Measurements from ENCODE around the gene CDH15.

Gene CDH15

GRCh38 chr16:89166696-89167424, 4.7 kb upstream of the CDH15 start:
- DNase-seq (ENCODE audit: low spot score) = no peak
- no peak for TF ChIP-seq CTCF (IDR thresholded peaks at IDR 0.05; ENCODE audit: extremely low read depth, insufficient read depth, missing control alignments)
- in situ Hi-C loops (cut with MboI; ENCODE audit: low pct_unique_long_range_greater_than_20kb, low sequenced_read_pairs, unreplicated experiment) = no loop called here

GRCh38 chr16:89167425-89167941, 4.1 kb upstream of the CDH15 start:
- DNase-seq (ENCODE audit: low spot score) = peak; percentile 90
- in situ Hi-C loops (cut with MboI; ENCODE audit: low pct_unique_long_range_greater_than_20kb, low sequenced_read_pairs, unreplicated experiment) = no loop called here
- TF ChIP-seq CTCF (IDR thresholded peaks at IDR 0.05; ENCODE audit: extremely low read depth, insufficient read depth, missing control alignments) = peak; percentile 95

- no peak for DNase-seq (ENCODE audit: low spot score)
- TF ChIP-seq CTCF (IDR thresholded peaks at IDR 0.05; ENCODE audit: extremely low read depth, insufficient read depth, missing control alignments) = no peak
- in situ Hi-C loops (cut with MboI; ENCODE audit: low pct_unique_long_range_greater_than_20kb, low sequenced_read_pairs, unreplicated experiment) = no loop called here
Measured at GRCh38 chr16:89168381-89169189, 3.0 kb upstream of the CDH15 start.

GRCh38 chr16:89169778-89170177, 1.8 kb upstream of the CDH15 start:
- no peak for DNase-seq (ENCODE audit: low spot score)
- in situ Hi-C loops (cut with MboI; ENCODE audit: low pct_unique_long_range_greater_than_20kb, low sequenced_read_pairs, unreplicated experiment) = no loop called here
- no peak for TF ChIP-seq CTCF (IDR thresholded peaks at IDR 0.05; ENCODE audit: extremely low read depth, insufficient read depth, missing control alignments)

- in situ Hi-C loops (cut with MboI; ENCODE audit: low pct_unique_long_range_greater_than_20kb, low sequenced_read_pairs, unreplicated experiment) = no loop called here
- DNase-seq (ENCODE audit: low spot score) = no peak
- TF ChIP-seq CTCF (IDR thresholded peaks at IDR 0.05; ENCODE audit: extremely low read depth, insufficient read depth, missing control alignments) = no peak
Measured at GRCh38 chr16:89170346-89171215, 967 bp upstream of the CDH15 start.

- no peak for DNase-seq (ENCODE audit: low spot score)
- no peak for TF ChIP-seq CTCF (IDR thresholded peaks at IDR 0.05; ENCODE audit: extremely low read depth, insufficient read depth, missing control alignments)
- in situ Hi-C loops (cut with MboI; ENCODE audit: low pct_unique_long_range_greater_than_20kb, low sequenced_read_pairs, unreplicated experiment) = no loop called here
Measured at GRCh38 chr16:89172171-89172527, 601 bp downstream of the CDH15 start.

Measured in GM13977 (cell line).